Fibroblast of gingiva (primary cell): Measurements from ENCODE around the gene MISP.

ENCODE experiments used
- DNase-seq: peaks from one replicate; pipeline ENCODE4 v3.0.0-alpha.2; 2011; ENCODE audit warnings: low read depth

Gene MISP

DNA sequence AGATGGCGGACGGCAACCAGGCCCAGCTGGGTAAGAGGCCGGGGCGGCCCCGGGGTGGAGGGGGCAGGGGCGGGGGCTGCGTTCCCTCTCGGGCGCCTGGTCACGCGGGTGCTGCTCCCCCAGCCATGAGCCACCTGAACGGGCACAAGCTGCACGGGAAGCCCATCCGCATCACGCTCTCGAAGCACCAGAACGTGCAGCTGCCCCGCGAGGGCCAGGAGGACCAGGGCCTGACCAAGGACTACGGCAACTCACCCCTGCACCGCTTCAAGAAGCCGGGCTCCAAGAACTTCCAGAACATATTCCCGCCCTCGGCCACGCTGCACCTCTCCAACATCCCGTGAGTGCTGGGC is 57.5 kb downstream of the MISP start:
- no peak for DNase-seq

DNA sequence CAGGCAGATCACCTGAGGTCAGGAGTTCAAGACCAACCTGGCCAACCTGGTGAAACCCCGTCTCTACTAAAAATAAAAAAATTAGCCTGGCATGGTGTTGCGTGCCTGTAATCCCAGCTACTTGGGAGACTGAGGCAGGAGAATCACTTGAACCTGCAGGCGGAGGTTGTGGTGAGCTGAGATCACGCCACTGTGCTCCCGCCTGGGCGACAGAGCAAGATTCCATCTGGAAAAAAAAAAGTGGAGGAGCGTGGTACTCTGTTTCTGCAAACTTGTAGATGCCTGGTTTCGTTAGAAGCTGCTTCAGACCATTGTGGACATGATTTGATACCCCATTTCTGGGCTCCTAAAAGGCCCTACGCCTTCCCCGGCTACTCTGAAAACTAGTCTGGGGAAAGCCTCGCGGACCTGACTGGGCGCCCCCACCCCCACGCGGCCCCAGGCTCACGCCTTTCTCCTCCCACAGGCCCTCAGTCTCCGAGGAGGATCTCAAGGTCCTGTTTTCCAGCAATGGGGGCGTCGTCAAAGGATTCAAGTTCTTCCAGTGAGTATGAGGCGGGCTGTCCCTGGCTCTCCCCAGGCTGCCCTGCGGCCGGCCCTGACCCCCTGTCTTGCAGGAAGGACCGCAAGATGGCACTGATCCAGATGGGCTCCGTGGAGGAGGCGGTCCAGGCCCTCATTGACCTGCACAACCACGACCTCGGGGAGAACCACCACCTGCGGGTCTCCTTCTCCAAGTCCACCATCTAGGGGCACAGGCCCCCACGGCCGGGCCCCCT is 59.4 kb downstream of the MISP start:
- no peak for DNase-seq

GRCh38 chr19:810883-811489 is 60.1 kb downstream of the MISP start:
- DNase-seq, result no peak

DNA sequence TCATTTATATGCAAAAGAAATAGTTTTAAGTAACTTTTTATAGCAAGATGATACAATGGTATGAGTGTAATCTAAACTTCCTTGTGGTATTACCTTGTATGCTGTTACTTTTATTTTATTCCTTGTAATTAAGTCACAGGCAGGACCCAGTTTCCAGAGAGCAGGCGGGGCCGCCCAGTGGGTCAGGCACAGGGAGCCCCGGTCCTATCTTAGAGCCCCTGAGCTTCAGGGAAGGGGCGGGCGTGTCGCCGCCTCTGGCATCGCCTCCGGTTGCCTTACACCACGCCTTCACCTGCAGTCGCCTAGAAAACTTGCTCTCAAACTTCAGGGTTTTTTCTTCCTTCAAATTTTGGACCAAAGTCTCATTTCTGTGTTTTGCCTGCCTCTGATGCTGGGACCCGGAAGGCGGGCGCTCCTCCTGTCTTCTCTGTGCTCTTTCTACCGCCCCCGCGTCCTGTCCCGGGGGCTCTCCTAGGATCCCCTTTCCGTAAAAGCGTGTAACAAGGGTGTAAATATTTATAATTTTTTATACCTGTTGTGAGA is 60.7 kb downstream of the MISP start:
- DNase-seq, result no peak

GRCh38 chr19:812049-812746 is 61.3 kb downstream of the MISP start:
- DNase-seq, result no peak

DNA sequence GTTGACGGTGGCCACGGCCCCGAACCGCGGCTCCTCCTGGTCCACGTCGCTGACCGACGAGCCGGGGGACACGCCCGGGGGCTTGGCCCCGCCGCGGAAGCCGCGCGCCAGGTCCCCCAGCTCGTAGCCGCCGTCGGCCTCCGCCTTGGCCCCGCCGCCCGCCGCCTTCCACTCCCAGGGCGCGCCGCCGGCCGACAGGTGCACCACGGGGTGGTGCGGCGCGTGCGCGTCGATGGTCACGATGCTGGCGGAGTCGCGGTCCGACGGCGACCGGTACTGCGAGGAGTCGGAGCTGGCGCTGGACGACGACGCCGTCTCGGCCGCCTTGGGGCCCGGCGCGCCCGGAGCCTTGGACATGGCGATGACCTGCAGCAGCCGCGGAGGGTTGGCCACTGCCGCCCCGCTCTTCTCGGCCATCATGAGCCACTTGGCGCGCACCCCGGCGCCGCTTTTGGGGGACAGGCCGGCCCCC is 61.9 kb downstream of the MISP start:
- no peak for DNase-seq

DNA sequence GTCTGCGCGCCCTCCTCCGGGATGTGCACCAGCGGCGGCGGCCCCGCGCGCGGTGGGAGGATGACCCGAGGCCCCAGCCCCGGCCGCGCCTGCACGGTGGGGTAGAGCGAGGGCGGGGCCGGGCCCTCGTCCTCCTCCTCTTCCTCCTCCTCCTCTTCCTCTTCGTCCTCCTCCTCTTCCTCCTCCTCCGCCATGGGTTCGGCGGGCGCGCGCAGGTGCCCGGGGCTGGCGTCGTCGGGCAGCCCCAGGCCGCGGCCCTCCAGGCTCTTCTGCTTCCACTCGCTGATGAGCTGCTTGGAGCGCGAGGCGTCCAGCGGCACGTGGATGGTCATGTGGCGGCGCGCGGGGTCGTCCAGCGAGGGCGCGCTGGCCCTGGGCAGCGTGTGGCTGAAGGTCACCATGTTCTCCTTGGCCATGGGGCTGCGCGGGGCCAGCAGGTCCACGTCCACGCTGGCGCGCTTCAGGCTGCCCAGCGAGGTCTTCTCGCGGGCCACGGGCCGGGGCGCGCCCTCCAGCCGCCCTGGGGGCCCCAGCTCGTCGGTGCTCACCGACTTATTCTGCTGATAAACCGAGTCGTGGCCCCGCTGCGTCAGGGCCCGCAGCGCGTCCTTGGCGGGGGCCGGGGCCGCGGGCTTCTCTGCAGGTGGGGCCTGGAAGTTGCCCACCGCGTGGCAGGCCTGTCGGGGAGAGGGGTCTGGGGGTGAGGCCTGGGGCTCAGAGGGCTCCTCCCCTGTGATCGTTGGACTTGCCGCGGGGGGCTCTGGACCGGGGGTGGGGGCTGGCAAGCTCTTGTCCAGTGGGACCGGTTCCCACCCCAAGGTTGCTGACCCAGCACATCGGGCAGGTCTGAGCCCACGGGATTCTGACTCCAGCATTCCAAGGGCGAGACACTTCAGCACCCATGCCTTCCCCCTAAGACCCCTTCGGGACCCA is 62.6 kb downstream of the MISP start:
- no peak for DNase-seq
